OCI-LY3 (cell line): Measurements from ENCODE around the gene EDDM3A.

Experiments used
- H2AFZ ChIP-seq: fragments of 200-600, 300-600 bp; shearing (Covaris generic); 2 replicates; pipeline ENCODE4 v1.6.0; 2014; ENCODE audit warnings: antibody characterized with exemption, low read depth, low read length
- H3K27ac ChIP-seq: fragments of 200-600, 300-600 bp; sonication (generic); 2 replicates; pipeline ENCODE4 v1.5.1; 2014; ENCODE audit warnings: mild to moderate bottlenecking, low read length, moderate library complexity, mixed read lengths
- H3K27me3 ChIP-seq: fragments of 200-600, 300-600 bp; sonication (generic); 2 replicates; pipeline ENCODE4 v1.6.1; 2014; ENCODE audit warnings: low read depth, low read length, mixed read lengths
- H3K36me3 ChIP-seq: fragments of 200-600, 300-600 bp; sonication (generic); replicated peaks from 2 replicates; pipeline ENCODE3; 2014; ENCODE audit warnings: low read depth, low read length, mixed read lengths
- H3K4me1 ChIP-seq: fragments of 300-600, 200-600 bp; sonication (generic); 2 replicates; pipeline ENCODE4 v1.6.1; 2014; ENCODE audit warnings: low read length, mixed read lengths
- H3K4me2 ChIP-seq: fragments of 200-600, 300-600 bp; sonication (generic); 2 replicates; pipeline ENCODE4 v1.6.1; 2014; ENCODE audit warnings: low read length, mixed read lengths
- H3K4me3 ChIP-seq: fragments of 300-600, 200-600 bp; sonication (generic); 2 replicates; pipeline ENCODE4 v1.5.1; 2014; ENCODE audit warnings: antibody characterized with exemption, mild to moderate bottlenecking, low read length, moderate library complexity
- H3K79me2 ChIP-seq: fragments of 300-600, 200-600 bp; shearing (Covaris generic); 2 replicates; pipeline ENCODE4 v1.6.1; 2014; ENCODE audit warnings: mild to moderate bottlenecking, low read length, mixed read lengths
- H3K9ac ChIP-seq: fragments of 300-600, 200-600 bp; shearing (Covaris generic); 2 replicates; pipeline ENCODE4 v1.6.0; 2014; ENCODE audit warnings: mild to moderate bottlenecking, low read length, moderate library complexity
- H3K9me3 ChIP-seq: fragments of 200-600, 300-600 bp; shearing (Covaris generic); 2 replicates; pipeline ENCODE4 v1.6.1; 2014; ENCODE audit warnings: low read length, mixed read lengths; ENCODE audit not compliant: insufficient read depth
- H4K20me1 ChIP-seq: fragments of 200-600, 300-600 bp; sonication (generic); 2 replicates; pipeline ENCODE4 v1.6.1; 2016; ENCODE audit warnings: low read length, mixed read lengths; ENCODE audit not compliant: insufficient read depth
- EZH2phosphoT487 ChIP-seq: fragments of 200-600 bp; shearing (Covaris generic); IDR thresholded peaks from 2 replicates; pipeline ENCODE4 v1.6.1; 2018; ENCODE audit warnings: antibody characterized with exemption, mixed run types, low read depth
- TF ChIP-seq, protein P1 (sequence below): fragments of 200-600, 300-600 bp; sonication (generic); IDR thresholded peaks from 2 replicates; pipeline ENCODE4 v1.5.1; 2014; ENCODE audit warnings: antibody characterized with exemption, low read length, low read depth

EDDM3A gene, protein sequence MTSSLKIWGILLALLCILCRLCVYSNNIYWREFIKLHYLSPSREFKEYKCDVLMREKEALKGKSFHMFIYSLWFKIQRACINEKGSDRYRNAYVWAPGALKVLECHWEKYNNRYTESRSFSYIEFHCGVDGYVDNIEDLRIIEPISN

GRCh38 chr14:20745571-20746358 lies at the start of gene EDDM3A:
Gene EDDM3A (plus strand): TSS chr14:20745887. CDS start chr14:20747581, 1,694 bp downstream.
- H3K9me3 ChIP-seq, result no peaks in the 10 kb centered on the region
- H4K20me1 ChIP-seq, result no peaks in the 10 kb centered on the region
- no peak within 1 kb of the TSS for H3K4me3 ChIP-seq
- H2AFZ ChIP-seq, result no peak within 1 kb of the TSS
- H3K27ac ChIP-seq, result no peak within 1 kb of the TSS
- no peaks in the 10 kb centered on the region for H3K27me3 ChIP-seq
- TF ChIP-seq, protein P1, sequence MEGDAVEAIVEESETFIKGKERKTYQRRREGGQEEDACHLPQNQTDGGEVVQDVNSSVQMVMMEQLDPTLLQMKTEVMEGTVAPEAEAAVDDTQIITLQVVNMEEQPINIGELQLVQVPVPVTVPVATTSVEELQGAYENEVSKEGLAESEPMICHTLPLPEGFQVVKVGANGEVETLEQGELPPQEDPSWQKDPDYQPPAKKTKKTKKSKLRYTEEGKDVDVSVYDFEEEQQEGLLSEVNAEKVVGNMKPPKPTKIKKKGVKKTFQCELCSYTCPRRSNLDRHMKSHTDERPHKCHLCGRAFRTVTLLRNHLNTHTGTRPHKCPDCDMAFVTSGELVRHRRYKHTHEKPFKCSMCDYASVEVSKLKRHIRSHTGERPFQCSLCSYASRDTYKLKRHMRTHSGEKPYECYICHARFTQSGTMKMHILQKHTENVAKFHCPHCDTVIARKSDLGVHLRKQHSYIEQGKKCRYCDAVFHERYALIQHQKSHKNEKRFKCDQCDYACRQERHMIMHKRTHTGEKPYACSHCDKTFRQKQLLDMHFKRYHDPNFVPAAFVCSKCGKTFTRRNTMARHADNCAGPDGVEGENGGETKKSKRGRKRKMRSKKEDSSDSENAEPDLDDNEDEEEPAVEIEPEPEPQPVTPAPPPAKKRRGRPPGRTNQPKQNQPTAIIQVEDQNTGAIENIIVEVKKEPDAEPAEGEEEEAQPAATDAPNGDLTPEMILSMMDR, result no peak
- TF ChIP-seq EZH2phosphoT487, result no peak
- no peak within 1 kb of the TSS for H3K4me2 ChIP-seq
- no peak within 1 kb of the TSS for H3K9ac ChIP-seq
- no peaks in the 10 kb centered on the region for H3K79me2 ChIP-seq
- no peaks in the 10 kb centered on the region for H3K4me1 ChIP-seq
- H3K36me3 ChIP-seq, result no peaks in the 10 kb centered on the region

- H3K79me2 ChIP-seq, result no peaks in the 10 kb centered on the region
- H3K9ac ChIP-seq, result no peak overlapping the region
- H3K36me3 ChIP-seq, result no peaks in the 10 kb centered on the region
- H2AFZ ChIP-seq, result no peak overlapping the region
- peaks cover 10% of the 10 kb centered on the region for H3K4me1 ChIP-seq
- peaks cover 4% of the 10 kb centered on the region; the same call in 1 of the 2 replicates for H3K27me3 ChIP-seq
- H4K20me1 ChIP-seq, result no peaks in the 10 kb centered on the region
- H3K4me2 ChIP-seq, result no peak overlapping the region
- H3K4me3 ChIP-seq, result no peak overlapping the region
- no peaks in the 10 kb centered on the region for H3K9me3 ChIP-seq
- H3K27ac ChIP-seq, result no peak overlapping the region
- TF ChIP-seq EZH2phosphoT487, result no peak
- TF ChIP-seq, protein P1, result no peak
Observed at GRCh38 chr14:20696764-20697163, 48.9 kb upstream of the EDDM3A start.

GRCh38 chr14:20697273-20698017 lies 48.2 kb upstream of the EDDM3A start:
- peaks cover 6% of the 10 kb centered on the region for H3K4me1 ChIP-seq
- no peaks in the 10 kb centered on the region for H3K79me2 ChIP-seq
- no peak overlapping the region for H3K9ac ChIP-seq
- H3K4me2 ChIP-seq, result peak overlapping the region; percentile 56
- no peaks in the 10 kb centered on the region for H3K9me3 ChIP-seq
- peak overlapping the region; percentile 22 for H3K4me3 ChIP-seq
- peaks cover 4% of the 10 kb centered on the region; the same call in 1 of the 2 replicates for H3K27me3 ChIP-seq
- no peaks in the 10 kb centered on the region for H4K20me1 ChIP-seq
- H3K36me3 ChIP-seq, result no peaks in the 10 kb centered on the region
- no peak overlapping the region for H3K27ac ChIP-seq
- TF ChIP-seq EZH2phosphoT487, result no peak
- TF ChIP-seq, protein P1, result peak; percentile 92
- H2AFZ ChIP-seq, result peak overlapping the region; percentile 70

DNA sequence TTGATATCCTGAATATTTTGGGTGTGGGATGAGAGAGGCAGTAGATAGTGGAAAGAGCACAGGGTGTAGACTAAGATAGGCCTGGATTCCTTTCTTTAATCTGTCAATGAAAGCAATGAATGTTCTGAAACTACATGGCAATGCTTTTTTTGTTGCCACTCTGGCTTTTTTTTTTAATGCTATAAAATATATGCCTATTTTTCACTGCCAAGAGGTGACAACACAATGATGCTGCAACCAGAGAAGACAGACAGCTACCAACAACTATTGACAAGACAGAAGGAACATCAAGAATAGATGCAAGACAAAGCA lies 47.7 kb upstream of the EDDM3A start:
- H3K27ac ChIP-seq, result no peak overlapping the region
- no peaks in the 10 kb centered on the region for H4K20me1 ChIP-seq
- no peak overlapping the region for H3K4me3 ChIP-seq
- no peak overlapping the region for H3K9ac ChIP-seq
- no peaks in the 10 kb centered on the region for H3K9me3 ChIP-seq
- no peaks in the 10 kb centered on the region for H3K36me3 ChIP-seq
- H3K4me1 ChIP-seq, result peaks cover 6% of the 10 kb centered on the region
- H2AFZ ChIP-seq, result no peak overlapping the region
- H3K79me2 ChIP-seq, result no peaks in the 10 kb centered on the region
- peaks cover 4% of the 10 kb centered on the region; the same call in 1 of the 2 replicates for H3K27me3 ChIP-seq
- H3K4me2 ChIP-seq, result no peak overlapping the region
- TF ChIP-seq, protein P1, result no peak
- no peak for TF ChIP-seq EZH2phosphoT487
